ENCODE results near the gene ATP5F1D. TPM values are rescaled to one million over a fixed set of nuclear protein-coding genes. Genes with fewer than 3 reads are reported as not detected.

ATP5F1D gene
- total RNA-seq, 2 experiments from 2014 or later, result 151 to 166 TPM

- H3K9me3 Mint-ChIP-seq, result no peaks in the 10 kb centered on the region
- no peaks in the 10 kb centered on the region for H3K27me3 Mint-ChIP-seq
Observed at GRCh38 chr19:1248139-1248785, 6.7 kb downstream of the ATP5F1D start, which contains the start of gene MIDN. TSS of gene MIDN (plus strand) at chr19:1248583. CDS start at chr19:1250297, 1,714 bp downstream.

DNA sequence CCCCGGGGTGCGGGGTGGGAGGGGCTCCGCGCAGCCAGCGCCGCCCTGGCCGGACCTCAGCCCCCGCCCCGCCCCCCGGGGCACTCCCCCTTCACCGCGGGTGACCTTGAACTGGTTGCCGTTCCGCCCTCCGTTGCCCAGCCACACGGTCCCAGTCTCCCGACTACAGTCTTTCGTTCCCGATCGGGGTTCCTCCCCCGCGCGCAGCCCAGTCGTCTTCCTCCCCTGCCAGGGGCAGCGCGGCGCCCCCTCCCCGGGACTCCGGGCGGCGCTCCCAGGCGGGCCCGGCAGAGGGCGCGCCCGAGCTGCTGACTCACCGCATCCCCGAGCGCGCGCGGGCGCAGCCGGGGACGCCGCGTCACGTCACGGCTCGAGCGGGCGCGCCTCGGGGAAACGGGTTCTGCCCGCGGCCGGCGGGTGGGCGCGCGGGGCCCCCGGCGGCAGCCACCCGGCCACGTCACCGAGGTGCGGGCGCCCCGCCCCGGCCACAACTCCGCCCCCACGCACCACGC is 7.3 kb downstream of the ATP5F1D start:
- peak; percentile 79 for DNase-seq
- Mint-ChIP-seq H3K27me3 (no peaks in the 10 kb centered on the region), H3K4me3 (peak overlapping the region; percentile 73), H3K27ac (peak overlapping the region; percentile 87), H3K9me3 (no peaks in the 10 kb centered on the region), H3K36me3 (ENCODE audit: low read depth) (peaks cover 21% of the 10 kb centered on the region), H3K4me1 (peaks cover 12% of the 10 kb centered on the region)
- CTCF ChIA-PET, result interaction anchor here (0.6 to 1.0 kb wide), 6 partner anchors 12 to 488 kb away, joined by 3 to 13 read pairs (median 5); partner anchors contain the start of gene CIRBP
- POLR2A ChIA-PET, result interaction anchor here (0.6 kb wide), 1 partner anchor 25 kb away, joined by 3 read pairs; no protein-coding TSS in a partner anchor

More at GRCh38 chr19:1248139-1248785, 6.7 kb downstream of the ATP5F1D start, which contains the start of gene MIDN:
- H3K27ac Mint-ChIP-seq, result peak within 1 kb of the TSS; percentile 87
- ChIA-PET POLR2A (no interaction called here), CTCF (interaction anchor here (1.0 kb wide), 4 partner anchors 12 to 21 kb away, joined by 3 to 13 read pairs (median 6); partner anchors contain the start of gene CIRBP)
- H3K36me3 Mint-ChIP-seq (ENCODE audit: low read depth), result peaks cover 17% of the 10 kb centered on the region
- DNase-seq, result peak; percentile 71
- peak within 1 kb of the TSS; percentile 73 for H3K4me3 Mint-ChIP-seq
- peaks cover 11% of the 10 kb centered on the region for H3K4me1 Mint-ChIP-seq

- H3K36me3 Mint-ChIP-seq (ENCODE audit: low read depth), result peaks cover 21% of the 10 kb centered on the region
- DNase-seq, result peak; percentile 92
- H3K27me3 Mint-ChIP-seq, result no peaks in the 10 kb centered on the region
- H3K4me3 Mint-ChIP-seq, result peak overlapping the region; percentile 77
- H3K9me3 Mint-ChIP-seq, result no peaks in the 10 kb centered on the region
- peak overlapping the region; percentile 83 for H3K27ac Mint-ChIP-seq
- CTCF ChIA-PET, result interaction anchor here (0.6 to 1.0 kb wide), 7 partner anchors 11 to 489 kb away, joined by 3 to 13 read pairs (median 5); partner anchors contain the start of gene CIRBP
- POLR2A ChIA-PET, result interaction anchor here (0.6 kb wide), 1 partner anchor 24 kb away, joined by 3 read pairs; no protein-coding TSS in a partner anchor
- peaks cover 12% of the 10 kb centered on the region for H3K4me1 Mint-ChIP-seq
Observed at GRCh38 chr19:1249298-1249989, 7.9 kb downstream of the ATP5F1D start.

DNA sequence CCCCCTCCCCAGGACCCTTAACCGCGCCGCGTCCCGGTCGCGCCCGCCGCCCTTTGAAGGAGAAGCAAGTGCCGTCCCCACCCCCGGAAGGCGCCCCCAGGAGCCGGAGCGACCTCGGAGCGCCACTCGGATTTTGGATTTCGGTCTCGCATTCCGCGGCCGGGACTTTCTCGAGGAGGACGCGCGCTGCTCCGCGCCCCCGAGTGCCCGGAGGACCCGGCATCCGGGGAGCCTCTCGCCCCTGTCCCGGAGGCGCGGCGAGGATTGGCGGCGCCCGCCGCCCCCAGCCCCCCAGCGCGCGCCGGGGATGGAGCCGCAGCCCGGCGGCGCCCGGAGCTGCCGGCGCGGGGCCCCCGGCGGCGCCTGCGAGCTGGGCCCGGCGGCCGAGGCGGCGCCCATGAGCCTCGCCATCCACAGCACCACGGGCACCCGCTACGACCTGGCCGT is 8.5 kb downstream of the ATP5F1D start:
- CTCF ChIA-PET, result interaction anchor here (1.0 kb wide), 1 partner anchor 17 kb away, joined by 3 read pairs; no protein-coding TSS in a partner anchor
- no peaks in the 10 kb centered on the region for H3K9me3 Mint-ChIP-seq
- H3K27me3 Mint-ChIP-seq, result no peaks in the 10 kb centered on the region
- H3K4me3 Mint-ChIP-seq, result peak overlapping the region; percentile 77
- H3K27ac Mint-ChIP-seq, result peak overlapping the region; percentile 66
- peaks cover 14% of the 10 kb centered on the region for H3K4me1 Mint-ChIP-seq
- H3K36me3 Mint-ChIP-seq (ENCODE audit: low read depth), result peaks cover 24% of the 10 kb centered on the region
- DNase-seq, result no peak
- POLR2A ChIA-PET, result no interaction called here

DNA sequence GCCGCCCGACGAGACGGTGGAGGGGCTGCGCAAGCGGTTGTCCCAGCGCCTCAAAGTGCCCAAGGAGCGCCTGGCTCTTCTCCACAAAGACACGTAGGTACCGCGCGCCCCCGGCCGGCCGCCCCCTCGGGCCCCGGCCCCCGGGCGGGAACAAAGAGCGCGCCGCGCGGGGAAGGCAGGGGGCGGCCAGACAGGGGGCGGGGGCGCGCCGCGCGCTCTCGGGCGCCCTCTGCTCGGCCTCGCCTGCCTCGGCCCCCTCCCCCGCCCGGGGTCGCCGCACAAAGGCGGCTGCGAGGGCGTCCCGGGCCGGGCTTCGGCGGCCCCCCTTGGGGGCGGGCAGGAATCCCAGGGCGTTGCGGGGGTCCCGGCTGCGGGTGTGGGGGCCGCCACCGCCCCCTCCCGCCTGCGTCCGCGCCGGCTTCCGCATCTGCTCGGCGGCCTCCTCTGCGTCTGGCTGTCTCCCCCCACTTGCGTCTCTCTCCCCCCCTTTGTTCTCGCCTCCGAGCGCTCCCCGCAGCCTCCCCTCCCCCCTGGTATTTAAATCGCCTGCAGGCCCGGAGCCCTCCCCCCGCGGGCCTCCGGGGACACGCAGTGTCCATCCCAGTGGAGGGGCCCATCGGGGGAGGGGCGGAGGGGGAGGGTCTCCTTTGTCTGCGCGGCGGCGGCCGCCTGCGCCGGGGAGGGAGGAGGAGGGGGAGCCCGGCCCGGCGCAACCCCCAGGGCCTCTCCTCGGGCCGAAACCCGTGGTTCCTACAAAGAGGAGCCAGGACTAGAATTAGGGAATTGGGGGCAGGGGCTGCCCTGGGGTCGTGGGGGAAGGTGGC is 9.1 kb downstream of the ATP5F1D start:
- Mint-ChIP-seq H3K9me3 (no peaks in the 10 kb centered on the region), H3K4me1 (peaks cover 18% of the 10 kb centered on the region), H3K4me3 (peak overlapping the region; percentile 95), H3K27ac (peak overlapping the region; percentile 91), H3K27me3 (no peaks in the 10 kb centered on the region), H3K36me3 (ENCODE audit: low read depth) (peaks cover 28% of the 10 kb centered on the region)
- peak; percentile 60 for DNase-seq
- ChIA-PET POLR2A (no interaction called here), CTCF (interaction anchor here (1.0 to 7.3 kb wide), 2 partner anchors 15 to 16 kb away, joined by 3 to 105 read pairs; partner anchors contain the start of gene CIRBP)

DNA sequence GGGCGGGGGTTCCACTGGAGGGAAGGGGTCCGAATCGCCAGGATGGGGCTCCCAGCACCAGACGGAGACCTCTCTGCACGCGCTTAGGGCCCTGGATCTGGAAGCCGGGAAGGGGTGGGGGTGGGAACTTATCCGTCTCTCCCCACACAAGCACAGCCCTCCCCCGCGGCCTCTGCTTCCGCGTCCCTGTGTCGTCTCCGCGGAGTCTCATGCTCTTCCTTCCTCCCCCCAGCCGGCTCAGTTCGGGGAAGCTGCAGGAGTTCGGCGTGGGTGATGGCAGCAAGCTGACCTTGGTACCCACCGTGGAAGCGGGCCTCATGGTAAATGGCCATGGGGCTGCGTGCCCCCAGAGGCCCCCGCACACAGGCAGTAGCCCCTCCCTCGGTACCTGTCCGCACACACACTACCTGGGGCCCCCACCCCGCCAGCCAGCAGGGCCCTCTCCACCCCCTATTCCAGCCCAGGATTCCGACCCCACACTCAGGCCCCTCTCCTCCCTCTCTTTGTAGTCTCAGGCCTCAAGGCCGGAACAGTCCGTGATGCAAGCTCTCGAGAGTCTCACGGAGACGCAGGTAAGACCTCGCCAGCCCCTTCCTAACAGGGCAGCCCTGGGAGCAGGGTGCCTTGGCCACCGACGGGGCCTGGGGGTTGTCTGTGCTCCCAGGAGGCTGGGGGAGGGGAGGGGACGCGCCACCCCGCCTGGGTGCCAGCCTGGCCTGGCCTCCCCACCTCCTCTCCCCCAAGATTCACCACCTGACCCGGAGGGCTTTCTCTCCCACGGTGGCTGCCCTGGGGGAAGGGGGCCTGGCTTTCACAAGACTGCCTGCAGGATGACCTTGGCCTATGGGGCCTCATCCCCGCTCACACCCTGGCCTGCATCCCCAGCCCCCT is 10.0 kb downstream of the ATP5F1D start:
- peak; percentile 78 for DNase-seq
- Mint-ChIP-seq H3K27me3 (no peaks in the 10 kb centered on the region), H3K27ac (peak overlapping the region; percentile 91), H3K4me3 (peak overlapping the region; percentile 95), H3K4me1 (peaks cover 18% of the 10 kb centered on the region), H3K36me3 (ENCODE audit: low read depth) (peaks cover 28% of the 10 kb centered on the region), H3K9me3 (no peaks in the 10 kb centered on the region)
- CTCF ChIA-PET, result interaction anchor here (7.3 kb wide), 1 partner anchor 14 kb away, joined by 105 read pairs; the partner anchor contains the start of gene CIRBP
- POLR2A ChIA-PET, result interaction anchor here (0.6 kb wide), 1 partner anchor 10 kb away, joined by 3 read pairs; no protein-coding TSS in a partner anchor

DNA sequence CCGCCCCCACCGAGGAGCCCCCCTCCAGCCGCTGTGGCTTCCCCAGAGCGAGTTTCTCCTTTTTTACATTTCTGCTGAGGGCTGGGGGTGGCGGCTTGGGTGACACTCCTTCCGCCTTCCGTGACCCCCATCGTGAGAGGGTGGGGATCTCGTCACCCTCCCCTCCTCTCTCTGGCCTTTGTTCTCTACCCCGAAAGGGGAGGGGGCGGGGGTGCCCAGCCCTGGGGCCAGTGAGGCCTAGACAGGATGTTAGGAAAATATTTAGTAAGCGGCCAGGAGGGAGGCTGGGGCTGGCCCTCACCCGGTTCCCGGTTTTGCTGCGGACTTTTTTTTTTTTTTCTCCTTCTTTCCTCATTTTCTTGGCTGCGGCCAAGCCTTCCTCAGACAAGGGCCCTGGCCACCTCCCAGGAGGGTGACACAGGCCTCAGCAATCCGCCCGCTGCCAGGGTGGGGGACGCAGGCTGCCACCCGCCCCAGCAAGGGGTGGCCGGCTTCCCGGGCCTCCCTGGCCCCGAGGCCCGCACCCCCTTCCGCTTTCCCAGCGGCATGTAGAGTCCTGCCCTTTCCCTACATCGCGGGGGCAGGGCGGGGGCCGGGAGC is 10.8 kb downstream of the ATP5F1D start:
- Mint-ChIP-seq H3K4me3 (peak overlapping the region; percentile 95), H3K9me3 (no peaks in the 10 kb centered on the region), H3K27ac (peak overlapping the region; percentile 85), H3K4me1 (peaks cover 20% of the 10 kb centered on the region), H3K36me3 (ENCODE audit: low read depth) (peaks cover 29% of the 10 kb centered on the region), H3K27me3 (no peaks in the 10 kb centered on the region)
- ChIA-PET CTCF (interaction anchor here (6.6 to 7.3 kb wide), 2 partner anchors 9 to 14 kb away, joined by 65 to 105 read pairs; partner anchors contain the start of gene CIRBP), POLR2A (interaction anchor here (1.0 to 1.1 kb wide), 2 partner anchors 15 to 23 kb away, joined by 3 to 6 read pairs; partner anchors contain the start of gene FAM174C)
- DNase-seq, result peak; percentile 80

DNA sequence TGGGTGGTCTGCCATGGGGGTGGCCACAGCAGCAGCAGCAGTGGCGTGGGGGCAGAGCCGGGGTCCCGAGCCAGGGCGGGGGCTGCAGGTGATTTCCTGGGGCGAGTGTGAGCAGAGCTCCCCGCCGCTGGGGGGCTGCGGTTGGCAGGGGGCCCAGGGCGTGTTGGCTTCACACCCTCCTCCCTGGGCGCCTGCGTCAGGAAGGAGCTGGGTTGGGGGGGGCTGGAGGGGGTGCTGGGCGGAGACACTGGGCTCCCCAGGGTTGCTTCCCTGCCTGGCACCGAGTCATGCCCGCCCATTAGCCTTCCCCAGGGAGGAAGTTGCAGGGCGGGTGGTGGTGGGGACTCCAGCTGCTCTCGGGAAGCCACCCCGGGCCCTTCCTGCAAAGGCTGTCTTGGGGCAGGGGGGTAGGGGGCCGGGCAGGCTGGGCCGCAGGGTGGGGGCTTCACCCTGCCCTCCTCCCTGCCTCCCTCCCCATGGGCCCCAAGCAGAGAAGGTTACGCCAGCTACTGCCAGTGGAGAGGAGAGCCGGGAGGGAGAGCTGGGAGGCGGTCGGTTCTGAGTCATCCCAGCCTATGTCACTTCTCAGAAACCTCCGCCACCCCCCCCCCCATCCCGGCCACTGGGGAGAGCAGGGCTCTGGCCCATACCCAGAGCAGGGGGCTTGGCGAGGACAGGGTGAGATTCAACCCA is 11.4 kb downstream of the ATP5F1D start:
- H3K4me3 Mint-ChIP-seq, result peak overlapping the region; percentile 95
- CTCF ChIA-PET, result interaction anchor here (6.6 to 7.3 kb wide), 2 partner anchors 9 to 13 kb away, joined by 65 to 105 read pairs; partner anchors contain the start of gene CIRBP
- POLR2A ChIA-PET, result interaction anchor here (0.6 to 1.3 kb wide), 4 partner anchors 11 to 22 kb away, joined by 3 to 6 read pairs (median 5); partner anchors contain the start of genes ATP5F1D, CIRBP and FAM174C
- peaks cover 26% of the 10 kb centered on the region for H3K4me1 Mint-ChIP-seq
- DNase-seq, result peak; percentile 76
- no peaks in the 10 kb centered on the region for H3K9me3 Mint-ChIP-seq
- peaks cover 35% of the 10 kb centered on the region for H3K36me3 Mint-ChIP-seq (ENCODE audit: low read depth)
- H3K27me3 Mint-ChIP-seq, result no peaks in the 10 kb centered on the region
- H3K27ac Mint-ChIP-seq, result peak overlapping the region; percentile 73

DNA sequence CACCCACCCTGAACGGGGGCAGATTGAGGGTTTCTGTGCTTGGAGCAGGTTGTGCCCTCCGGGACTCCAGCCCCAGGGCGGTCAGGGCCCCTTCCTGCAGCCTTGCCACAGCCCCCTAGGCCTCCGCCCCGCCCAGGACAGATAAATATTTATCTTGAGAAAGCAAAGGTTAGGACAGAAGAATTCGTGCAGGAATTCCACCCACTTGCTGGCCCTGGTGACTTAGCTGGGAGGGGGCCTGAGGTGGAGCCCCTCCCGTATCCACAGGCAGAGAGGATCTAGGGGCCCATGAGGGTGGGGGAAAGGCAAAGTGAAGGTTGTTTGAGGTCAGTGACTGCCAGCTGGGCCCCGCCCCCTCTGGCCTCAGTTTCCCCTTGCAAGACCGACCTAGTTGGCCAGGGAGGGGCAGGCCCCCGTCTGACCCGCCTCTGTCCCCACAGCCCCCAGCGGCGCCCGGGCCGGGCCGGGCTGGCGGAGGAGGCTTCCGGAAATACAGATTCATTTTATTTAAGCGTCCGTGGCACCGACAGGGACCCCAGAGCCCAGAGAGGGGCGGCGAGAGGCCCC is 12.0 kb downstream of the ATP5F1D start:
- ChIA-PET CTCF (interaction anchor here (6.6 to 7.3 kb wide), 2 partner anchors 10 to 12 kb away, joined by 65 to 105 read pairs; partner anchors contain the start of gene CIRBP), POLR2A (interaction anchor here (0.6 to 1.3 kb wide), 3 partner anchors 12 to 16 kb away, joined by 4 to 6 read pairs (median 6); partner anchors contain the start of genes ATP5F1D and CIRBP)
- DNase-seq, result no peak
- peak overlapping the region; percentile 73 for H3K27ac Mint-ChIP-seq
- H3K27me3 Mint-ChIP-seq, result no peaks in the 10 kb centered on the region
- H3K36me3 Mint-ChIP-seq (ENCODE audit: low read depth), result peaks cover 39% of the 10 kb centered on the region
- no peaks in the 10 kb centered on the region for H3K9me3 Mint-ChIP-seq
- H3K4me1 Mint-ChIP-seq, result peaks cover 32% of the 10 kb centered on the region
- H3K4me3 Mint-ChIP-seq, result peak overlapping the region; percentile 95

- Mint-ChIP-seq H3K4me3 (no peak overlapping the region), H3K27me3 (no peaks in the 10 kb centered on the region), H3K36me3 (ENCODE audit: low read depth) (peaks cover 44% of the 10 kb centered on the region), H3K4me1 (peaks cover 36% of the 10 kb centered on the region), H3K9me3 (no peaks in the 10 kb centered on the region), H3K27ac (no peak overlapping the region)
- POLR2A ChIA-PET, result interaction anchor here (1.3 kb wide), 1 partner anchor 15 kb away, joined by 6 read pairs; the partner anchor contains the start of gene CIRBP
- no peak for DNase-seq
- CTCF ChIA-PET, result interaction anchor here (6.6 to 7.3 kb wide), 2 partner anchors 10 to 12 kb away, joined by 65 to 105 read pairs; partner anchors contain the start of gene CIRBP
Observed at GRCh38 chr19:1254081-1254527, 12.6 kb downstream of the ATP5F1D start.
